PC-3 (cell line): ENCODE data around the gene PIGC. TPM values are rescaled to one million over a fixed set of nuclear protein-coding genes. Genes with fewer than 3 reads are reported as not detected.

Experiments
- ATAC-seq: fragments of 200-7000 bp; cut with Tn5 transposase; 2 replicates; pipeline ENCODE4 v1.9.1; 2020; ENCODE audit warnings: mild to moderate bottlenecking, moderate library complexity
- BruUV-seq: library from RNA; stranded (reverse); fragments of 400-500 nt; replicated peaks from 2 replicates; lab custom pipeline; 2021; lab: Mats Ljungman, UMichigan
- CTCF ChIA-PET: fragments of 300-600 bp; sonication (Branson Sonifier 250); formaldehyde crosslinking; loops from one replicate; lab custom pipeline; 2022; ENCODE audit warnings: antibody characterized with exemption; lab: Charles Lee
- POLR2A ChIA-PET: fragments of 300-600 bp; sonication (Branson Sonifier 250); formaldehyde crosslinking; loops from one replicate; lab custom pipeline; 2022; ENCODE audit warnings: antibody characterized with exemption; ENCODE audit not compliant: unreplicated experiment; lab: Charles Lee
- DNase-seq: peaks from one replicate; pipeline ENCODE4 v3.0.0-alpha.2; 2015
- H2AFZ ChIP-seq: fragments of 300-600 bp; sonication (generic); 2 replicates; pipeline ENCODE4 v1.6.0; 2016; ENCODE audit warnings: antibody characterized with exemption, low read length
- H3F3A ChIP-seq: fragments of 300-600 bp; sonication (generic); one replicate; pipeline ENCODE4 v1.6.0; 2017; ENCODE audit warnings: antibody characterized with exemption, low read length, control low read depth, mild to moderate bottlenecking; ENCODE audit not compliant: unreplicated experiment
- H3K27ac ChIP-seq: fragments of 300-600 bp; sonication (generic); 2 replicates; pipeline ENCODE4 v1.5.1; 2016; ENCODE audit warnings: mild to moderate bottlenecking, low read length
- H3K27me3 ChIP-seq: fragments of 300-600 bp; sonication (generic); 2 replicates; pipeline ENCODE4 v1.6.1; 2016; ENCODE audit warnings: low read length, mixed read lengths
- H3K36me3 ChIP-seq: fragments of 300-600 bp; sonication (generic); 2 replicates; pipeline ENCODE4 v1.6.1; 2016; ENCODE audit warnings: low read depth, mixed run types, low read length, mixed read lengths
- H3K4me1 ChIP-seq: fragments of 300-600 bp; sonication (generic); 2 replicates; pipeline ENCODE4 v1.5.1; 2016; ENCODE audit warnings: low read length; ENCODE audit not compliant: insufficient read depth
- H3K4me2 ChIP-seq: fragments of 300-600 bp; sonication (generic); 2 replicates; pipeline ENCODE4 v1.6.0; 2016; ENCODE audit warnings: low read length
- H3K4me3 ChIP-seq: fragments of 300-600 bp; sonication (generic); 2 replicates; pipeline ENCODE4 v1.5.1; 2016; ENCODE audit warnings: mild to moderate bottlenecking, low read length, mixed read lengths
- H3K79me2 ChIP-seq: fragments of 300-600 bp; sonication (generic); 2 replicates; pipeline ENCODE4 v1.6.1; 2017; ENCODE audit warnings: low read length, mixed read lengths
- H3K9ac ChIP-seq: fragments of 300-600 bp; sonication (generic); 2 replicates; pipeline ENCODE4 v1.6.0; 2016; ENCODE audit warnings: mild to moderate bottlenecking, low read length
- H3K9me2 ChIP-seq: fragments of 300-600 bp; sonication (generic); replicated peaks from 2 replicates; pipeline ENCODE4 v1.6.1; 2016; ENCODE audit warnings: mixed run types, low read length, mixed read lengths
- H3K9me3 ChIP-seq: fragments of 300-600 bp; sonication (generic); 2 replicates; pipeline ENCODE4 v1.6.1; 2016; ENCODE audit warnings: low read length, mixed read lengths
- H4K20me1 ChIP-seq: fragments of 300-600 bp; sonication (generic); 2 replicates; pipeline ENCODE4 v1.6.1; 2016; ENCODE audit warnings: low read length, mixed read lengths
- CTCF ChIP-seq: fragments of 300-600 bp; sonication (generic); conservative IDR thresholded peaks from 2 replicates; pipeline ENCODE4 v1.5.1; 2017; ENCODE audit warnings: antibody characterized with exemption, low read depth, mild to moderate bottlenecking, low read length
- EZH2 ChIP-seq: fragments of 300-600 bp; sonication (generic); IDR thresholded peaks from one replicate; pipeline ENCODE4 v1.6.1; 2017; ENCODE audit warnings: antibody characterized with exemption, mild to moderate bottlenecking, low read length; ENCODE audit not compliant: unreplicated experiment
- EZH2phosphoT487 ChIP-seq: fragments of 300-600 bp; sonication (generic); IDR thresholded peaks from 2 replicates; pipeline ENCODE4 v1.6.1; 2018; ENCODE audit warnings: mild to moderate bottlenecking, antibody characterized with exemption, low read length, borderline replicate concordance
- intact Hi-C: fragments of 100-400 bp; cut with micrococcal nuclease; formaldehyde crosslinking; loops from 2 replicates; pipeline ENCODE4 v1.9.0; 2023
- total RNA-seq: library from RNA; depleted of rRNA; stranded (reverse); fragments of >200 nt; gene quantifications from 2 replicates; pipeline ENCODE4 v1.2.3, GENCODE V29; 2014

Gene PIGC
- total RNA-seq, 1 experiment from 2014 or later, result 70.5 TPM

DNA sequence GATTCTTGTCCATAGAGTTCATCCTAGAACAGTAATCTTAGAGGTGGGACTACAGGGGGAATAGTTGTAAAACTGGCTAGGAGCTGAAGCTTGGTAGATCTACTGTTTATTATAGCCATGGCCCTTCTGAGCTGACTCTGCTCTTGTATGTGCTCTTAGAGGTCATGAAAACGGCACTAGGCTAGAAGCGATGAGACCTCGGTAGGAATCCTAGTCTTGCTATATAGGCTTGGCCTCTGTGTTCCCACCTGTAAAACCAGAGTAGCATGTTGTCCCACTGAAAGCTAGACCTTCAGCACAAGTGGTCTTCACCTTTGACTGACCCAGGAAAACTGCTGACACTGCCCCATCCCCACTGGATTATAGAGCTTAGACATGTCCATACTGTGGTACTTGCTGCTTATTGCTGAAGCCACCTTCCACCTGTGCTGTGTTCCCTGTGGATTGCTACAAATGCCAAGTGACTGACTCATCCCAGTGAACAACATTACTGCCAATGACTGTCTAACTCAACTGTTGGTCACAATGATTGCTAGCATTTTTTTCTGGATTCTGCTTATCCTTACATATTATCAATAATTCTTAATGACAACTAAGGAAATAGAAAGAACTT lies 23.0 kb upstream of the PIGC start:
- Histone ChIP-seq H3K4me2 (peak overlapping the region; percentile 9), H3K27me3 (no peaks in the 10 kb centered on the region), H3K36me3 (no peaks in the 10 kb centered on the region), H3K4me1 (peaks cover 23% of the 10 kb centered on the region), H3K27ac (no peak overlapping the region), H3K9ac (no peak overlapping the region), H3F3A (no peaks in the 10 kb centered on the region), H3K79me2 (no peaks in the 10 kb centered on the region), H4K20me1 (no peaks in the 10 kb centered on the region), H3K9me3 (no peaks in the 10 kb centered on the region), H3K9me2 (no peaks in the 10 kb centered on the region), H3K4me3 (no peak overlapping the region), H2AFZ (no peak overlapping the region)
- ChIA-PET POLR2A (no interaction called here), CTCF (no interaction called here)
- intact Hi-C loops, result loop anchor here (2.0 kb wide), 1 partner anchor 16 kb away; no protein-coding TSS in a partner anchor
- ATAC-seq (peak; percentile 100), DNase-seq (peak; percentile 98)
- BruUV-seq, result no TSS peak
- TF ChIP-seq EZH2 (no peak), EZH2phosphoT487 (no peak), CTCF (no peak)

GRCh38 chr1:172465617-172466016 lies 21.7 kb upstream of the PIGC start:
- Histone ChIP-seq H3K4me2 (no peak overlapping the region), H3K79me2 (no peaks in the 10 kb centered on the region), H2AFZ (no peak overlapping the region), H4K20me1 (no peaks in the 10 kb centered on the region), H3K27ac (no peak overlapping the region), H3K9me3 (no peaks in the 10 kb centered on the region), H3K36me3 (no peaks in the 10 kb centered on the region), H3K27me3 (no peaks in the 10 kb centered on the region), H3K9ac (no peak overlapping the region), H3K4me1 (peaks cover 31% of the 10 kb centered on the region), H3F3A (no peaks in the 10 kb centered on the region), H3K4me3 (no peak overlapping the region), H3K9me2 (no peaks in the 10 kb centered on the region)
- ATAC-seq (no peak), DNase-seq (no peak)
- ChIA-PET CTCF (no interaction called here), POLR2A (no interaction called here)
- intact Hi-C loops, result loop anchor here (2.0 kb wide), 1 partner anchor 15 kb away; no protein-coding TSS in a partner anchor
- no peak for TF ChIP-seq EZH2phosphoT487
- no peak for TF ChIP-seq CTCF
- no peak for TF ChIP-seq EZH2
- no TSS peak for BruUV-seq

DNA sequence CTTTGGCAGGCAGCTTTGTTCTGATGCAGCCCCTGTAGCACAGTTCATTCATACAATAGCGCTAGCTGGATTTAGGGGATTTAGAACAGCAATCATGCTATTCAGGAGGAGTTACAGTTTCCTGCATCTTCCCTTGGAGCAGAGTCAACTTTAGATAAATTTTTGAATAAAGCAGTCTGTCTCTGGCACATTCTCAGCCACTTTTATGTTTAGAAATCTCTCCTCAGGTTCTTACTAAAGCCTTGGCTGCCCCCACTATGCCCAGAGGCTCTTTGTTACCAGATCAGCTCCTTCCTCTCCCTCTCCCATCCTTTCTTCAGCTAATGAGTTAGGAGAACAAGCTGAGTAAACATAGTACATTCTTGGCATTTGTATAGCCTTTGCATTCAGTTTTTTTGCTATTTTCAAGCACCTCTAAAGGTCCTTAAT lies 17.0 kb upstream of the PIGC start:
- Histone ChIP-seq H3F3A (no peaks in the 10 kb centered on the region), H3K4me3 (no peak overlapping the region), H3K79me2 (no peaks in the 10 kb centered on the region), H3K9ac (no peak overlapping the region), H3K36me3 (no peaks in the 10 kb centered on the region), H3K4me1 (peaks cover 18% of the 10 kb centered on the region), H3K27ac (no peak overlapping the region), H3K27me3 (no peaks in the 10 kb centered on the region), H2AFZ (no peak overlapping the region), H3K4me2 (peak overlapping the region; percentile 3), H4K20me1 (no peaks in the 10 kb centered on the region), H3K9me2 (no peaks in the 10 kb centered on the region), H3K9me3 (no peaks in the 10 kb centered on the region)
- DNase-seq (peak; percentile 73), ATAC-seq (peak; percentile 74)
- BruUV-seq, result no TSS peak
- POLR2A ChIA-PET, result interaction anchor here (0.7 kb wide), 1 partner anchor 49 kb away, joined by 3 read pairs; no protein-coding TSS in a partner anchor
- CTCF ChIA-PET, result interaction anchor here (0.6 kb wide), 1 partner anchor 10 kb away, joined by 3 read pairs; no protein-coding TSS in a partner anchor
- intact Hi-C loops, result no loop called here
- TF ChIP-seq EZH2phosphoT487 (no peak), CTCF (no peak), EZH2 (no peak)
